K562 (cell line): Measurements from ENCODE around the gene DAGLA.

ENCODE experiments used
- ARNT ChIP-seq, 2 experiments: fragments of 450-650 bp; IDR thresholded peaks; 2 replicates each; pipeline ENCODE4 v1.6.1; 2016; ENCODE audit warnings: mild to moderate bottlenecking in 1 of 2
- CREB1 ChIP-seq, 2 experiments: sonication (generic) in 1 of 2; formaldehyde crosslinking in 1 of 2; IDR thresholded peaks; 2 replicates each; pipeline versions ENCODE4 v1.6.1 to v1.8.0; 2012 to 2022; ENCODE audit warnings: inconsistent platforms in 1 of 2, mild to moderate bottlenecking in 1 of 2, missing genetic modification reagents in 1 of 2, moderate library complexity in 1 of 2
- FOSL1 ChIP-seq: fragments of 200-800 bp; sonication (Bioruptor generic); conservative IDR thresholded peaks from 2 replicates; pipeline ENCODE4 v1.6.1; 2016; ENCODE audit warnings: missing genetic modification characterization, missing compliant biosample characterization
- GATAD2A ChIP-seq: fragments of 450-650 bp; IDR thresholded peaks from 2 replicates; pipeline ENCODE4 v1.6.1; 2017
- RCOR1 ChIP-seq, 2 experiments: IDR thresholded peaks; 2 replicates each; pipeline ENCODE4 v1.6.1; 2012; ENCODE audit warnings: low read depth in 2 of 2, low read length in 2 of 2, borderline replicate concordance in 1 of 2, improper control_type of control experiment in 1 of 2
- TEAD2 ChIP-seq: fragments of 450-650 bp; IDR thresholded peaks from 2 replicates; pipeline ENCODE4 v1.6.1; 2016; ENCODE audit warnings: missing genetic modification characterization, control low read depth, missing compliant biosample characterization
- ZSCAN29 ChIP-seq: fragments of 450-650 bp; IDR thresholded peaks from 2 replicates; pipeline ENCODE4 v1.6.1; 2017

- TF ChIP-seq FOSL1: no peak
- TF ChIP-seq TEAD2: no peak
- TF ChIP-seq ZSCAN29: no peak
- TF ChIP-seq ARNT (IDR thresholded peaks at IDR 0.05): no peak
- no peak for TF ChIP-seq GATAD2A
- TF ChIP-seq CREB1 (IDR thresholded peaks at IDR 0.05): no peak
- TF ChIP-seq CREB1 (CRISPR knock-in tag; IDR thresholded peaks at IDR 0.05): no peak
- TF ChIP-seq RCOR1 (IDR thresholded peaks at IDR 0.05; ENCODE audit: borderline replicate concordance in 1 of 2, low read depth in 2 of 2, low read length in 2 of 2): no peak
Observed at GRCh38 chr11:61779666-61780525, 99.7 kb downstream of the DAGLA start.
